Endothelial cell of umbilical vein (primary cell): ENCODE results near the gene NAA40. TPM values are rescaled to one million over a fixed set of nuclear protein-coding genes. Genes with fewer than 3 reads are reported as not detected.

Experiments
- BruUV-seq: library from RNA; stranded (reverse); fragments of 400-500 nt; replicated peaks from 2 replicates; lab custom pipeline; 2021; lab: Mats Ljungman, UMichigan
- CTCF ChIA-PET: fragments of 300-600, 350-600 bp; sonication (Branson Sonifier 250); formaldehyde crosslinking; loops from one replicate; lab custom pipeline; 2021; ENCODE audit warnings: antibody characterized with exemption, inconsistent platforms; lab: Charles Lee
- POLR2A ChIA-PET: fragments of 300-600, 350-600 bp; sonication (Branson Sonifier 250); formaldehyde crosslinking; loops from one replicate; lab custom pipeline; 2021; ENCODE audit warnings: antibody characterized with exemption, inconsistent platforms; lab: Charles Lee
- DNase-seq: peaks from one replicate; pipeline ENCODE4 v3.0.0-alpha.2; 2011; ENCODE audit warnings: low read depth, low spot score
- FAIRE-seq: peaks from 2 replicates; lab custom pipeline; 2011; peaks lifted over from hg19 to GRCh38; lab: Jason Lieb, UNC
- H2AFZ ChIP-seq: 2 replicates; pipeline ENCODE4 v1.6.0; 2012; ENCODE audit warnings: low read depth, low read length, control low read depth, inconsistent platforms
- H3K27ac ChIP-seq: 2 replicates; pipeline ENCODE4 v1.5.1; 2011; ENCODE audit warnings: low read depth, mild to moderate bottlenecking, control low read depth, low read length, moderate library complexity; ENCODE audit not compliant: insufficient read depth
- H3K27me3 ChIP-seq, 2 experiments: 2 replicates each; pipeline versions ENCODE4 v1.6.0 to v1.6.1; 2011; ENCODE audit warnings: low read length in 2 of 2, mixed read lengths in 1 of 2; ENCODE audit not compliant: control insufficient read depth in 2 of 2, insufficient read depth in 2 of 2
- H3K36me3 ChIP-seq, 2 experiments: 2 replicates in 1 of 2; 3 replicates in 1 of 2; pipeline ENCODE4 v1.5.1; 2011; ENCODE audit warnings: low read length in 2 of 2, mild to moderate bottlenecking in 1 of 2, moderate library complexity in 1 of 2; ENCODE audit not compliant: control insufficient read depth in 2 of 2, insufficient read depth in 2 of 2; ENCODE audit errors: extremely low read depth in 1 of 2
- H3K4me1 ChIP-seq: 3 replicates; pipeline ENCODE4 v1.5.1; 2011; ENCODE audit warnings: mild to moderate bottlenecking, low read length; ENCODE audit not compliant: control insufficient read depth, insufficient read depth; ENCODE audit errors: extremely low read depth
- H3K4me2 ChIP-seq: 2 replicates; pipeline ENCODE4 v1.6.1; 2011; ENCODE audit warnings: low read length, control low read depth, mixed read lengths; ENCODE audit not compliant: insufficient read depth
- H3K4me3 ChIP-seq, 3 experiments: fragments of 200-600 bp in 1 of 3; sonication (generic), shearing (Covaris generic) in 1 of 3; replicated peaks in 1 of 3; 2 replicates each; pipeline ENCODE4 v1.5.1; 2011 to 2016; ENCODE audit warnings: control low read depth in 3 of 3, low read length in 3 of 3, mild to moderate bottlenecking in 2 of 3, inconsistent platforms in 1 of 3, low read depth in 1 of 3, moderate library complexity in 1 of 3; ENCODE audit not compliant: insufficient read depth in 1 of 3
- H3K79me2 ChIP-seq: 2 replicates; pipeline ENCODE4 v1.6.0; 2012; ENCODE audit warnings: low read length, inconsistent platforms; ENCODE audit not compliant: control insufficient read depth, insufficient read depth
- H3K9ac ChIP-seq: replicated peaks from 2 replicates; pipeline ENCODE3; 2011; ENCODE audit warnings: low read length, control low read depth; ENCODE audit not compliant: insufficient read depth; ENCODE audit errors: extremely low read depth
- H3K9me1 ChIP-seq: replicated peaks from 3 replicates; pipeline ENCODE4 v1.6.0; 2011; ENCODE audit warnings: mild to moderate bottlenecking, low read length; ENCODE audit not compliant: control insufficient read depth, insufficient read depth; ENCODE audit errors: extremely low read depth
- H3K9me3 ChIP-seq: replicated peaks from 2 replicates; pipeline ENCODE4 v1.5.1; 2012; ENCODE audit warnings: low read length, inconsistent platforms; ENCODE audit not compliant: control insufficient read depth, insufficient read depth
- H4K20me1 ChIP-seq: replicated peaks from 2 replicates; pipeline ENCODE3; 2011; ENCODE audit warnings: mild to moderate bottlenecking, low read length; ENCODE audit not compliant: control insufficient read depth, insufficient read depth; ENCODE audit errors: extremely low read depth
- EZH2 ChIP-seq: IDR thresholded peaks from 2 replicates; pipeline ENCODE4 v1.6.1; 2012; ENCODE audit warnings: borderline replicate concordance, low read depth, mild to moderate bottlenecking, moderate library complexity, low read length, inconsistent platforms; ENCODE audit not compliant: severe bottlenecking
- FOS ChIP-seq: IDR thresholded peaks from 2 replicates; pipeline ENCODE4 v1.6.1; 2011; ENCODE audit warnings: mild to moderate bottlenecking, low read length, moderate library complexity, borderline replicate concordance; ENCODE audit not compliant: insufficient read depth
- GATA2 ChIP-seq: IDR thresholded peaks from 2 replicates; pipeline ENCODE4 v1.7.0; 2011; ENCODE audit warnings: low read depth, mild to moderate bottlenecking, moderate library complexity, mixed read lengths, low read length; ENCODE audit not compliant: insufficient read length, insufficient read depth
- JUN ChIP-seq: IDR thresholded peaks from 2 replicates; pipeline ENCODE4 v1.6.1; 2011; ENCODE audit warnings: borderline replicate concordance, low read depth; ENCODE audit not compliant: insufficient read length, insufficient read depth
- MAX ChIP-seq: IDR thresholded peaks from 2 replicates; pipeline ENCODE4 v1.6.1; 2011; ENCODE audit not compliant: insufficient read depth, insufficient read length
- MYC ChIP-seq: IDR thresholded peaks from one replicate; pipeline ENCODE4 v1.6.1; 2011; ENCODE audit warnings: mild to moderate bottlenecking, low read depth, low read length
- POLR2A ChIP-seq: IDR thresholded peaks from 2 replicates; pipeline ENCODE4 v1.6.1; 2012; ENCODE audit warnings: low read depth, mild to moderate bottlenecking, control low read depth, low read length
- POLR2AphosphoS5 ChIP-seq: IDR thresholded peaks from 2 replicates; pipeline ENCODE4 v1.6.1; 2012; ENCODE audit warnings: low read depth, mild to moderate bottlenecking, control low read depth, low read length, moderate library complexity; ENCODE audit not compliant: insufficient read depth
- dilution Hi-C: fragments of 300-500 bp; cut with MboI; formaldehyde crosslinking; loops from one replicate; pipeline ENCODE4 v1.15.0; 2019; ENCODE audit warnings: low sequenced_read_pairs; ENCODE audit not compliant: extremely low pct_ligation_motif_present
- intact Hi-C: fragments of 100-400 bp; cut with micrococcal nuclease; formaldehyde crosslinking; loops from one replicate; pipeline ENCODE4 v1.10.0; 2022
- polyA plus RNA-seq, 4 experiments: library from polyadenylated mRNA; depleted of rRNA in 3 of 4; stranded (reverse) in 3 of 4; unstranded in 1 of 4; fragments of >200 nt; gene quantifications; 2 replicates each; pipeline versions ENCODE4 v1.2.1 to v1.2.3, GENCODE V29; 2011 to 2012; ENCODE audit warnings: missing spikeins in 1 of 4
- total RNA-seq: library from RNA; stranded (reverse); gene quantifications from 2 replicates; pipeline ENCODE4 v1.2.3, GENCODE V29; 2021
- TF ChIP-seq, protein P1 (sequence below), 2 donors: IDR thresholded peaks; 1 replicate in 1 of 2; 2 replicates in 1 of 2; pipeline ENCODE4 v1.5.1; 2011; ENCODE audit warnings: low read length in 2 of 2, mild to moderate bottlenecking in 2 of 2, moderate library complexity in 2 of 2, control low read depth in 1 of 2, inconsistent platforms in 1 of 2, low read depth in 1 of 2; ENCODE audit not compliant: insufficient read depth in 1 of 2; ENCODE audit errors: extremely low read depth in 1 of 2

NAA40 gene
- total and polyA plus RNA-seq, 2 donors (not counting 3 experiments of a cell fraction or from before 2014, with no cell fraction given): 28.5 to 32.3 TPM

DNA sequence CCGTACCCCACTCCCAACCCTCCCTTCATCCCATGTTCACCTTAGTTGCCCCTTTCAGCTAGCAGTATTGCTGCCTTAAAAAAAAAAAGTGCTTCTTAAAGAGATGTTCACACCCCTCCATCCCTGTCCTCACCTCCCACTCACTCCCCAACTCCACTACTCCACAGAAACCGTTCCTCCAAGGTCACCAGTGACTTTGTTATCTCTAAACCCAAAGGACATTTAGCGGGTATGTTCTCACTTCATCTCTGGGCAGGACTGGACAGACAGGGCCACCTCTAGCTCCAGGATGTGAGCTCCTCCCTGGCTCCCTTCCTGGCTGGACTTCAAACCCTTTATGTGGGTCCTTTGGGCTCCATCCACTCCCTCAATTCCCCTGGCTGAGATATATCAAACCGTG is 15.5 kb upstream of the NAA40 start:
- no peaks in the 10 kb centered on the region for H3K79me2 ChIP-seq
- no peak overlapping the region for H3K4me3 ChIP-seq
- no peaks in the 10 kb centered on the region for H4K20me1 ChIP-seq
- FAIRE-seq: no peak
- no peak overlapping the region for H3K9ac ChIP-seq
- intact Hi-C loops: no loop called here
- DNase-seq: no peak
- H3K4me1 ChIP-seq: no peaks in the 10 kb centered on the region
- H3K9me3 ChIP-seq: no peaks in the 10 kb centered on the region
- no peak overlapping the region for H3K27ac ChIP-seq
- H2AFZ ChIP-seq: no peak overlapping the region
- no peaks in the 10 kb centered on the region for H3K9me1 ChIP-seq
- dilution Hi-C loops: no loop called here
- no TSS peak for BruUV-seq
- ChIA-PET POLR2A (no interaction called here), CTCF (no interaction called here)
- TF ChIP-seq FOS (no peak), MYC (no peak), POLR2AphosphoS5 (no peak), JUN (no peak), GATA2 (no peak), EZH2 (no peak), POLR2A (no peak), MAX (no peak)
- TF ChIP-seq, protein P1, sequence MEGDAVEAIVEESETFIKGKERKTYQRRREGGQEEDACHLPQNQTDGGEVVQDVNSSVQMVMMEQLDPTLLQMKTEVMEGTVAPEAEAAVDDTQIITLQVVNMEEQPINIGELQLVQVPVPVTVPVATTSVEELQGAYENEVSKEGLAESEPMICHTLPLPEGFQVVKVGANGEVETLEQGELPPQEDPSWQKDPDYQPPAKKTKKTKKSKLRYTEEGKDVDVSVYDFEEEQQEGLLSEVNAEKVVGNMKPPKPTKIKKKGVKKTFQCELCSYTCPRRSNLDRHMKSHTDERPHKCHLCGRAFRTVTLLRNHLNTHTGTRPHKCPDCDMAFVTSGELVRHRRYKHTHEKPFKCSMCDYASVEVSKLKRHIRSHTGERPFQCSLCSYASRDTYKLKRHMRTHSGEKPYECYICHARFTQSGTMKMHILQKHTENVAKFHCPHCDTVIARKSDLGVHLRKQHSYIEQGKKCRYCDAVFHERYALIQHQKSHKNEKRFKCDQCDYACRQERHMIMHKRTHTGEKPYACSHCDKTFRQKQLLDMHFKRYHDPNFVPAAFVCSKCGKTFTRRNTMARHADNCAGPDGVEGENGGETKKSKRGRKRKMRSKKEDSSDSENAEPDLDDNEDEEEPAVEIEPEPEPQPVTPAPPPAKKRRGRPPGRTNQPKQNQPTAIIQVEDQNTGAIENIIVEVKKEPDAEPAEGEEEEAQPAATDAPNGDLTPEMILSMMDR (IDR thresholded peaks at IDR 0.05; ENCODE audit: extremely low read depth in 1 of 2, insufficient read depth in 1 of 2, low read depth in 1 of 2, low read length in 2 of 2): no peak
- peaks cover 5% of the 10 kb centered on the region in 2 experiments for H3K27me3 ChIP-seq
- H3K36me3 ChIP-seq: no peaks in the 10 kb centered on the region
- H3K4me2 ChIP-seq: no peak overlapping the region
